ENCODE results near the gene RAPSN. TPM values are rescaled to one million over a fixed set of nuclear protein-coding genes. Genes with fewer than 3 reads are reported as not detected.

Gene RAPSN
- total and polyA plus RNA-seq, 2 donors (not counting 1 experiment from before 2014, with no cell fraction given): 0.17 TPM; not detected in 1

GRCh38 chr11:47443028-47443700, 5.8 kb downstream of the RAPSN start:
- no peaks in the 10 kb centered on the region for H3K36me3 ChIP-seq (ENCODE audit: control insufficient read depth, insufficient read depth, low read length)
- H3K27ac ChIP-seq (ENCODE audit: insufficient read depth, low read length): no peak overlapping the region
- no peak for TF ChIP-seq CTCF (conservative IDR thresholded peaks at IDR 0.05 in 1 of 2, IDR thresholded peaks at IDR 0.05 in 1 of 2; ENCODE audit: low read depth in 1 of 2, low read length in 2 of 2)
- TF ChIP-seq EZH2 (IDR thresholded peaks at IDR 0.05; ENCODE audit: low read length, missing control alignments): no peak
- no peak for DNase-seq (ENCODE audit: low read depth in 2 of 2)
- H3K4me2 ChIP-seq (ENCODE audit: extremely low read depth, insufficient read depth, low read length): no peak overlapping the region
- no peak overlapping the region for H3K4me3 ChIP-seq (replicated peaks in 1 of 4; ENCODE audit: control extremely low read depth in 1 of 4, insufficient read depth in 1 of 4, low read depth in 3 of 4, low read length in 4 of 4)
- no peaks in the 10 kb centered on the region for H3K27me3 ChIP-seq (ENCODE audit: control insufficient read depth, insufficient read depth, low read length)
- H3K9me3 ChIP-seq (ENCODE audit: control insufficient read depth, insufficient read depth, low read depth, low read length): no peaks in the 10 kb centered on the region
- H3K79me2 ChIP-seq (ENCODE audit: control insufficient read depth, insufficient read depth, low read length): no peaks in the 10 kb centered on the region
- no peaks in the 10 kb centered on the region for H3K4me1 ChIP-seq (ENCODE audit: control insufficient read depth, extremely low read depth, insufficient read depth, low read length)
- no peak overlapping the region for H3K9ac ChIP-seq (ENCODE audit: insufficient read depth, low read length)
- no peak overlapping the region for H2AFZ ChIP-seq (ENCODE audit: low read length)
- no peaks in the 10 kb centered on the region for H4K20me1 ChIP-seq (ENCODE audit: control insufficient read depth, extremely low read depth, insufficient read depth, low read length)

- H3K4me1 ChIP-seq (ENCODE audit: control insufficient read depth, extremely low read depth, insufficient read depth, low read length): no peaks in the 10 kb centered on the region
- no peak for DNase-seq (ENCODE audit: low read depth in 2 of 2)
- no peaks in the 10 kb centered on the region for H3K36me3 ChIP-seq (ENCODE audit: control insufficient read depth, insufficient read depth, low read length)
- H4K20me1 ChIP-seq (ENCODE audit: control insufficient read depth, extremely low read depth, insufficient read depth, low read length): no peaks in the 10 kb centered on the region
- H3K9ac ChIP-seq (ENCODE audit: insufficient read depth, low read length): no peak overlapping the region
- H3K27ac ChIP-seq (ENCODE audit: insufficient read depth, low read length): no peak overlapping the region
- H3K9me3 ChIP-seq (ENCODE audit: control insufficient read depth, insufficient read depth, low read depth, low read length): no peaks in the 10 kb centered on the region
- TF ChIP-seq CTCF (conservative IDR thresholded peaks at IDR 0.05 in 1 of 2, IDR thresholded peaks at IDR 0.05 in 1 of 2; ENCODE audit: low read depth in 1 of 2, low read length in 2 of 2): no peak
- no peak for TF ChIP-seq EZH2 (IDR thresholded peaks at IDR 0.05; ENCODE audit: low read length, missing control alignments)
- no peaks in the 10 kb centered on the region for H3K27me3 ChIP-seq (ENCODE audit: control insufficient read depth, insufficient read depth, low read length)
- H3K79me2 ChIP-seq (ENCODE audit: control insufficient read depth, insufficient read depth, low read length): no peaks in the 10 kb centered on the region
- no peak overlapping the region for H3K4me2 ChIP-seq (ENCODE audit: extremely low read depth, insufficient read depth, low read length)
- H3K4me3 ChIP-seq (replicated peaks in 1 of 4; ENCODE audit: control extremely low read depth in 1 of 4, insufficient read depth in 1 of 4, low read depth in 3 of 4, low read length in 4 of 4): no peak overlapping the region
- H2AFZ ChIP-seq (ENCODE audit: low read length): no peak overlapping the region
Observed at GRCh38 chr11:47442514-47442913, 6.4 kb downstream of the RAPSN start.

- Histone ChIP-seq H3K4me2 (ENCODE audit: extremely low read depth, insufficient read depth, low read length) (no peak overlapping the region), H3K4me1 (ENCODE audit: control insufficient read depth, extremely low read depth, insufficient read depth, low read length) (no peaks in the 10 kb centered on the region), H3K79me2 (ENCODE audit: control insufficient read depth, insufficient read depth, low read length) (no peaks in the 10 kb centered on the region), H3K9me3 (ENCODE audit: control insufficient read depth, insufficient read depth, low read depth, low read length) (no peaks in the 10 kb centered on the region), H3K36me3 (ENCODE audit: control insufficient read depth, insufficient read depth, low read length) (no peaks in the 10 kb centered on the region), H3K27ac (ENCODE audit: insufficient read depth, low read length) (no peak overlapping the region), H3K4me3 (replicated peaks in 1 of 4; ENCODE audit: control extremely low read depth in 1 of 4, insufficient read depth in 1 of 4, low read depth in 3 of 4, low read length in 4 of 4) (no peak overlapping the region), H3K27me3 (ENCODE audit: control insufficient read depth, insufficient read depth, low read length) (no peaks in the 10 kb centered on the region), H3K9ac (ENCODE audit: insufficient read depth, low read length) (no peak overlapping the region), H4K20me1 (ENCODE audit: control insufficient read depth, extremely low read depth, insufficient read depth, low read length) (no peaks in the 10 kb centered on the region), H2AFZ (ENCODE audit: low read length) (no peak overlapping the region)
- TF ChIP-seq EZH2 (IDR thresholded peaks at IDR 0.05; ENCODE audit: low read length, missing control alignments) (no peak), CTCF (conservative IDR thresholded peaks at IDR 0.05 in 1 of 2, IDR thresholded peaks at IDR 0.05 in 1 of 2; ENCODE audit: low read depth in 1 of 2, low read length in 2 of 2) (no peak)
- no peak for DNase-seq (ENCODE audit: low read depth in 2 of 2)
Observed at GRCh38 chr11:47441421-47441820, 7.5 kb downstream of the RAPSN start.

All from fibroblast of lung (primary cell).